ENCODE measurements around the gene ACYP1.
"Not testable (repeated sequence)": the region's sequence is repeated elsewhere in the genome, so short reads cannot be mapped to it uniquely, and the experiment has no call there.

GRCh38 chr14:75067765-75068164 lies 3.9 kb upstream of the ACYP1 start:
- TF ChIP-seq CTCF (conservative IDR thresholded peaks at IDR 0.05; ENCODE audit: low read depth, low read length); EZH2 (IDR thresholded peaks at IDR 0.05; ENCODE audit: borderline replicate concordance, low read depth, low read length, poor library complexity, severe bottlenecking): not testable (repeated sequence)

Measured in A673 (cell line).